GM19238 (cell line): ENCODE measurements around the gene CTXND2.

Experiments used
- DNase-seq: peaks from one replicate; pipeline ENCODE4 v3.0.0; 2011; ENCODE audit warnings: low spot score; ENCODE audit not compliant: insufficient read length

Gene CTXND2

GRCh38 chr1:150960646-150961045 is 73.7 kb downstream of the CTXND2 start:
- DNase-seq = no peak

- DNase-seq = no peak
Measured at GRCh38 chr1:150961756-150962155, 74.8 kb downstream of the CTXND2 start.
